NCI-H1105 treated with DMSO at 0.1 percent for 48 hours (cell line): Measurements from ENCODE around the gene GPR107.

Experiments
- DNase-seq: peaks from one replicate; lab custom pipeline; 2025; lab: John Stamatoyannopoulos, UW

Gene GPR107

DNA sequence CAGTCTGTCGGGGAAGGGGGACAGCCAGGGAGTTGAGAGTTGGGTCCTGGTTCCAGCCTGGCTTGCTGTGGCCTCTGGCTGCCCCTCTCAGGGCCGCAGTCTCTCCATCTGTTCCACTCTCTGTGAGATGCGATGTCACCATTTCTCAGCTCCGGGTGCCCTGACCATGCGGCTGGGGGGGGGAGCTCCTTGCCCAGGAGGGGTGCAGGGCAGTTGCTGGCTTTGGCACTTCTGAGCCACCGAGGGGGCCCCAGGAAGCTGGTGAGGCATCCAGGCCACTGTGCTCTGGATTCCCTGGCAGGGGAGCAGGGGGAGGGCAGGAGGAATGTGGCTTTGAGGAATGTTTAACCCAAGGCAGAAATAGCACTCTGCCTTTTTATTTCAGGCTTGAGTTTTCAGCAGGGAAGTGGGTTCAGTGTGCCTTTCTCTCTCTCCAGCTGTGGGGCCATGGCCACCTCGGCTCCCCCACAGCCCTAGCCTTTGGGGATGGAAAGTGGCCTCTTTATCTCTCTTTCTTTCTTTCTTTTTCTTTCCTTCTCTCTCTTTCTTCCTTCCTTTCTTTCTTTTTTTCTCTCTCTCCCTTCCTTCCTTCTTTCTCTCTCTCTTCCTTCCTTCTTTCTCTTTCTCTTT, 129.5 kb downstream of the GPR107 start:
- DNase-seq: no peak

DNA sequence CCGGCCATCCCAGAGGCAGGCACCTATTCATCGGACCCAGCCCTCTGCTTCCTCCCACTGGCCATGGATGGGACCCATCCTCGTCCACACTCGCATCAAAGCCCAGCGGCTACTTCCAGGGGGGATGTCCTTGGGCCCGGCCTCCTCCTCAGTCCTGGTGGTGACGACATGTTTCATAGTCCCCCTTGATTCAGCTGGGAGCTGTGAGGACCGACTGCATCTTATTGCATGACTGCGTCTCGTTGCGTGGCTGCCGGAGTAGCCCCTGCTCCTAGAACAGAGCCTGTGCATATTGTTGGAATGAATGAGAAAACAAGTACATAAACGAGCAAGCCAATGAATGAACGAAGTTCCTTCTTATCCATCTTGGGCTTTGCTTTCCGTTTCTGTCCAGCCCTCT, 131.3 kb downstream of the GPR107 start:
- no peak for DNase-seq

DNA sequence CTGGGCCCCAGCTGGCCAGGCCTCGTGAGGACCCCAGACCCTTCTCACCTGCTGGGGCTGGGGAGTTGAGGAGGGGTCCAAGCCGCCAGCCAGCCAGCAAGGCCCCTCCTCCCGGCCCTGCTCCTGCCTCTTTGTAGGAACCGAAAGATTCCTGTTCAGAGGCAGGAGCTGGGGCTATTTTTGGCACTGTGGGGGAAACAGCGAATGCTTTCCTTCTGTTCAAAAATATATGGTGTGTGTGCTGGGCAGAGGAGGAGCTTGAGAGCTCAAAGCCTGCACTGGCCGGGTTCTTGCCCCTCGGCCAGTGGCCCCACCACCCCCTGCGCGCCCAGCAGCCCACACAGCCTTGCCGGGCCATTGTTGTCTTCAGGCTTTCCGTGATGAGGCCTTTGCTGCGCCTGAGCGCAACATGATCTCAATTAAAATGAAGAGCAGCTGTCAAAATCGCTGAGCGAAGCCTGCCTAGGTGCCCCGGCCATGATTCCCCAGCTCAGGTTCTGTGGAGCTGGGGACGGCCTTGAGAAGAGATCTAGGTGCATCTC, 131.9 kb downstream of the GPR107 start:
- DNase-seq: no peak

DNA sequence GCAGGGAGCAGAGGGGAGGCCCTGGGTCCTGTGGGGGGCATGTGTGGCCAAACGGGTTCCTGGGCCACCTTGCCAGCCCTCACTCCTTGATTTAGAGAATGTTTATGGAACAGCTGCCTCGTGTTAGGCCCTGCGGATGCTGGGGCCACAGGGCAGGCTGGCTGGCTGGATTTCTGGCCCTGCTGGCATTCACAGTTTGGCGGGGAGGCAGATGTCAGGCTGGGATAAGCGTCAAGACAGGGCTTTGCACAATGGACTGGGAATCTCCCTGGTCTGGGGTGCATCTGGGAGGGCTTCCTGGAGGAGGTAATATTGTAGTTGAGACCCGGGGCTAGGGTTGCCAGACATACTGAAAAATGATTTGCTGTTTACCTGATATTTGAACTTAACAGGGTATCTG, 132.3 kb downstream of the GPR107 start:
- DNase-seq: no peak

DNA sequence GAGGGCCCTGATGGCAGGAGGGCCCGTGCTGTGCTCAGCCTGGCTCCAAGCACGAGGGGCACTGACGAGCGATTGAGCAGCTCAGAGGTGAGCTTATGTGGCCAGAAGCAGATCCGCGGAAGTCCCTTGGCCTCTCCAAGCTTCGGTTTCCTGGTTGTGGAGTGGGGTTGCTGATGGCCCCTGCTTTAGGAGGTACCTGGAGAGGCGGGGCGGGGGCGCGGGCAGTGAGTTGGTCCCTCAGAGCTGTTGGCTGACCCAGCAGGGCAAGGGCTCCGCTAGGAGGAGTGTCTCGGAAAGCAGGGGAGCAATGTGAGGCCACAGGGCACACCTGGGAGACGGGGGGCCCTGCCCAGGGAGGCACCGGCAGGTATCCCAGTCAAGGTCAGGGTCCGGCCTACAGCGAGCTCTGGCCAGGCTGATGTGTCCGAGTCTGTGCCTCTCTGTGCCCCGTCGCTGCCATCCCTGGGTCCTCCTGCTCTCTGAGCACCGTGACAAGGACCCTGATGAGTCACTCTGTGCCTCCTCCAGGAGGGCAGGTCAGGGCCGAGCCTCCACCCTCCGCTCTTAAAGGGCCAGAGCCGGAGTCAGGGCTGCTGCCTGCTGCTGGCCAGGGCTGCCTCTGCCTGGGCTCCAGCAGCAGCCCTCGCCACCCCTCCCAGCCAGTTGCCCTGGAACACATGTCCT, 133.3 kb downstream of the GPR107 start:
- DNase-seq: no peak

DNA sequence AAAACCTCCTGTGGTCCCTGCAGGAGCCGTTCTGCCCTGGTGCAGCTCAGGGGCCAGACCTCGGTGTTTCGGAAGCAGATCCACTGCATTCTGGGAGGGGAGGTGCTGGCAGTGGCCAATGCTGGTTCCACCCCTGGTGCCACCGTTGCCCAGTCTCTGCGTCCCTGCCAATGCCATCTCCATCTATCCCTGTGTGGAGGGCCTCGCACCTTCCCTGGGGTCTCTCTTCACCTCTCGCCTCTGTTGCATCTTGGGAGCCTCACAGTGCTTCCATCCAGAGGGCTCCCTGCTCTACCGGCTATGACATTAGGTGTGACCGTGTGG, 133.8 kb downstream of the GPR107 start:
- no peak for DNase-seq

DNA sequence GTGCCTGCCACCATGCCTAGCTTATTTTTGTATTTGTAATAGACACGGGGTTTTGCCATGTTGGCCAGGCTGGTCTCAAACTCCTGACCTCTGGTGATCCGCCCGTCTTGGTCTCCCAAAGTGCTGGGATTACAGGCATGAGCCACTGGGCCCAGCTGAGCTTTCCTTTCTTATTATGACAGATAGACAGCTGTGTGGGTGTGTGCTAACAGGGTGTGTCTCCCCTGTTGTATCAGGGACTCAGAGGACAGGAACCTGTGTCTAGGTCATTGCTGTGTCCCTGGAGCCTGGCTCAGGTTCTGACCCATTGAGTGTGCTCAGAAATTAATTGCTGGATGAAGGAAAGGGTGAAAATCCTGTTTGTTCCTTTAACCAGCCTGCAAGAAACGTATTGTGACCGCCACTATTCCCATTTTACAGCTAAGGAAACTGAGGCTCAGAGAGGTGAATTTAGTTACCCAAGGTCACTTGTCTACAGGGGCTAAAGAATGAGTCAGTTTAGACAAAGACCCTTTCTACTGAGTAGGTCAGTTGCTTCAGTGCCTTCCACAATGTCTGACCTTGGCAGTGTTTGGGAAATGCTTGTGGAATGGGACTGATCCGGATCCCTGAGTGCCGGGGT, 135.3 kb downstream of the GPR107 start:
- no peak for DNase-seq
